Lower lobe of right lung (tissue), 2 donors: ENCODE measurements around the gene SPRY2. TPM values are rescaled to one million over a fixed set of nuclear protein-coding genes. Genes with fewer than 3 reads are reported as not detected.

Experiments
- ATAC-seq, 2 donors: fragments of 200-7000 bp; cut with Tn5 transposase; one replicate each; pipeline ENCODE4 v1.9.1; 2020 to 2022; ENCODE audit warnings: mild to moderate bottlenecking in 2 of 2, moderate library complexity in 2 of 2
- DNase-seq: peaks from one replicate; pipeline ENCODE4 v3.0.0-alpha.2; 2020
- H3K27ac ChIP-seq: fragments of 200-600 bp; one replicate; pipeline ENCODE4 v1.8.0; 2022
- H3K27me3 ChIP-seq: fragments of 200-600 bp; one replicate; pipeline ENCODE4 v1.8.0; 2022; ENCODE audit warnings: low read depth
- H3K36me3 ChIP-seq: fragments of 200-600 bp; one replicate; pipeline ENCODE4 v1.8.0; 2022; ENCODE audit warnings: mild to moderate bottlenecking
- H3K4me1 ChIP-seq: fragments of 200-600 bp; one replicate; pipeline ENCODE4 v1.8.0; 2022
- H3K4me3 ChIP-seq: fragments of 200-600 bp; one replicate; pipeline ENCODE4 v1.8.0; 2022; ENCODE audit warnings: mild to moderate bottlenecking
- H3K9me3 ChIP-seq: fragments of 200-600 bp; one replicate; pipeline ENCODE4 v1.8.0; 2022
- intact Hi-C: fragments of 100-400 bp; cut with DNase I; formaldehyde crosslinking; loops from one replicate; pipeline ENCODE4 v1.11.0; 2022
- total RNA-seq: library from RNA; stranded (reverse); fragmentation: NEBNext Ultra II Directional; extraction: Animal tissue kit (Norgen Biotek cat#: 25700); gene quantifications from one replicate; pipeline ENCODE4 v1.2.1, GENCODE V29; 2021
- TF ChIP-seq, protein P1 (sequence below): fragments of 200-600 bp; IDR thresholded peaks from one replicate; pipeline ENCODE4 v1.8.0; 2022; ENCODE audit warnings: antibody characterized with exemption, mild to moderate bottlenecking
- donor health status: DM: no; HTN: yes; CAD: no; lungs with severe emphysema.

Gene SPRY2
- total RNA-seq, 1 donor from 2014 or later, result 44.6 TPM

DNA sequence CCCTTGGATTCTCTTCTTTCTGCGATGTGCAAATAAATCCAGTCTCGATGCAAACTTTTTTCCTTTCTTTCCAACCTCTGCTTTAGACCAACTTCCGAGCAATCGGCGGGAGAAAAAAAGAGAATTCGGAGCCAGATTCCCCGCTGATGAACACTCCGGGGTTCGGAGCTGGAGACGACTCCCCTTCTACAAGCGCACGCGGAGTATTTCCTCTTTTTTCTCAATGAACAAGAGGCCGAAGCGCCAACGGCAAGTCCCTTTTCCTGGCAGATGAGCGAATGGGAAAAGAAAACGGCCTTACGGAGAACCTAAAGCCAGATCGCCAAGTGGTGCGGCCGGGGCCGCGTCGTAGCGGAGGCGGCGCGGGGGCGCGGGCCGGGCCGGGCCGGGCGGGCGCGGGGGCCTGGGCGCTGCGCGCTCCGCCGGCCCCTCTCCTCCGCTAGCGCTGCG lies 250 bp downstream of the SPRY2 start:
- peak; percentile 60 for DNase-seq
- peaks cover 12% of the 10 kb centered on the region for H3K36me3 ChIP-seq
- intact Hi-C loops, result no loop called here

DNA sequence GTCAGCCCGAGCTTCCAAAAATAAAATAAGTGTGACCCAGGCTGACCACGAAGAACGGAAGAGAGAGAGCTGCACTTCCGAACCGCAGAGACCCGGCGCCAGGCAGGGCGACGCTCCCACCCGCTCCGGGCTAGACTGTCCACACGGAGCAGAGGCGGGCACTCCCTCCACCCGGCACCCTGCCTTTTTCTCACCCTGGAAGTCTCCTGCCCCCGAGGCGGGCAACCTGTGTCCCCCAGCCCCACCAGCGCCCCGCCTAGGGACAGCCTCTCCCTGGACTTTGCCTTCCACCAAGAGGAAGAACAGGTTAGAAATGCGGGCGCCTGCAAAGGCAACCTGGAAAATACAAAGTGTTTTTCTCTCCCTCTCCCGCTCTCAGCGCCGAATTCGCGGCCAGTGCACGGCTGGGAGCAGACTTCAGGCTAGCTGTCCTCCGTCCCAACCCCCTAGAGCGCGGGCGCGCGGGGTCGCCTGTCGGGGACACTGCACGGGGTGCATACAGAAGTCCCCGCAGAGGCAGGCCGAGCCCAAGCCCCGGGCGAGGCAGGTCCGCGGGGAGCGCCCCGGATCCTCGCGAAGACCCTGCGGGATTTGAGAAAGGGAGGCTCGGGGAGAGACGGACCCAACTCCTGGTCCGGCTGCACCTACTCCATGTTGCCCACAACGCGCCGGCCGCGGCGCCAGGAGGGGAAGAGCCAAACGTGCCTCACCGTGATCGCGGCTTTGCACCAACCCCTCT lies 845 bp downstream of the SPRY2 start:
- ATAC-seq (peak; percentile 33 to 47), DNase-seq (peak; percentile 69)
- Histone ChIP-seq H3K9me3 (no peaks in the 10 kb centered on the region), H3K27me3 (no peaks in the 10 kb centered on the region), H3K4me3 (peak overlapping the region; percentile 73), H3K36me3 (peaks cover 12% of the 10 kb centered on the region), H3K4me1 (peaks cover 37% of the 10 kb centered on the region), H3K27ac (peak overlapping the region; percentile 98)
- intact Hi-C loops, result loop anchor here (10.0 kb wide), 1 partner anchor 565 kb away; no protein-coding TSS in a partner anchor
- TF ChIP-seq, protein P1, sequence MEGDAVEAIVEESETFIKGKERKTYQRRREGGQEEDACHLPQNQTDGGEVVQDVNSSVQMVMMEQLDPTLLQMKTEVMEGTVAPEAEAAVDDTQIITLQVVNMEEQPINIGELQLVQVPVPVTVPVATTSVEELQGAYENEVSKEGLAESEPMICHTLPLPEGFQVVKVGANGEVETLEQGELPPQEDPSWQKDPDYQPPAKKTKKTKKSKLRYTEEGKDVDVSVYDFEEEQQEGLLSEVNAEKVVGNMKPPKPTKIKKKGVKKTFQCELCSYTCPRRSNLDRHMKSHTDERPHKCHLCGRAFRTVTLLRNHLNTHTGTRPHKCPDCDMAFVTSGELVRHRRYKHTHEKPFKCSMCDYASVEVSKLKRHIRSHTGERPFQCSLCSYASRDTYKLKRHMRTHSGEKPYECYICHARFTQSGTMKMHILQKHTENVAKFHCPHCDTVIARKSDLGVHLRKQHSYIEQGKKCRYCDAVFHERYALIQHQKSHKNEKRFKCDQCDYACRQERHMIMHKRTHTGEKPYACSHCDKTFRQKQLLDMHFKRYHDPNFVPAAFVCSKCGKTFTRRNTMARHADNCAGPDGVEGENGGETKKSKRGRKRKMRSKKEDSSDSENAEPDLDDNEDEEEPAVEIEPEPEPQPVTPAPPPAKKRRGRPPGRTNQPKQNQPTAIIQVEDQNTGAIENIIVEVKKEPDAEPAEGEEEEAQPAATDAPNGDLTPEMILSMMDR, result no peak

More for the DNA sequence above, 250 bp downstream of the SPRY2 start:
- peak overlapping the region; percentile 98 for H3K27ac ChIP-seq
- H3K4me1 ChIP-seq, result peaks cover 35% of the 10 kb centered on the region
- no peaks in the 10 kb centered on the region for H3K9me3 ChIP-seq
- H3K27me3 ChIP-seq, result no peaks in the 10 kb centered on the region
- H3K4me3 ChIP-seq, result peak overlapping the region; percentile 73
- peak in 1 of 2 donors; percentile 58 for ATAC-seq
- TF ChIP-seq, protein P1, result no peak

DNA sequence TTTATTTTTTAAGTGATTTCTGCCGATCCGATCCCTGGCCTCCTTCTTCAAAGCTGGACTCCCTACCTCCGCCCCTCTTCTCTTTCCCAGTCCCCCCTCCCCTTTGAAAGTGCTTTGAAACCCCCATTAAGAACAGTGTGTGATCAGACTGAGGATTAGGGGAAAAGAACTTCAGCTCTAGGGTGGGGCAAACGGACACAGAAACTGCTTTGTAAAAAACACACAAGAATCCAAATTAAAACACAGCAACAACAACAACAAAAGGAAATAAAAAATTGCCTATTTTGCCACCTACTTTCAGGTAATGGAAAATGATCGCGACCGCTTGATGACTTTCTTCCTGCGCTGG lies 1.4 kb downstream of the SPRY2 start:
- ATAC-seq (no peak), DNase-seq (no peak)
- no peaks in the 10 kb centered on the region for H3K27me3 ChIP-seq
- peaks cover 12% of the 10 kb centered on the region for H3K36me3 ChIP-seq
- peaks cover 43% of the 10 kb centered on the region for H3K4me1 ChIP-seq
- H3K27ac ChIP-seq, result peak overlapping the region; percentile 98
- TF ChIP-seq, protein P1, result no peak
- no peaks in the 10 kb centered on the region for H3K9me3 ChIP-seq
- peak overlapping the region; percentile 73 for H3K4me3 ChIP-seq
- intact Hi-C loops, result loop anchor here (10.0 kb wide), 1 partner anchor 565 kb away; no protein-coding TSS in a partner anchor

DNA sequence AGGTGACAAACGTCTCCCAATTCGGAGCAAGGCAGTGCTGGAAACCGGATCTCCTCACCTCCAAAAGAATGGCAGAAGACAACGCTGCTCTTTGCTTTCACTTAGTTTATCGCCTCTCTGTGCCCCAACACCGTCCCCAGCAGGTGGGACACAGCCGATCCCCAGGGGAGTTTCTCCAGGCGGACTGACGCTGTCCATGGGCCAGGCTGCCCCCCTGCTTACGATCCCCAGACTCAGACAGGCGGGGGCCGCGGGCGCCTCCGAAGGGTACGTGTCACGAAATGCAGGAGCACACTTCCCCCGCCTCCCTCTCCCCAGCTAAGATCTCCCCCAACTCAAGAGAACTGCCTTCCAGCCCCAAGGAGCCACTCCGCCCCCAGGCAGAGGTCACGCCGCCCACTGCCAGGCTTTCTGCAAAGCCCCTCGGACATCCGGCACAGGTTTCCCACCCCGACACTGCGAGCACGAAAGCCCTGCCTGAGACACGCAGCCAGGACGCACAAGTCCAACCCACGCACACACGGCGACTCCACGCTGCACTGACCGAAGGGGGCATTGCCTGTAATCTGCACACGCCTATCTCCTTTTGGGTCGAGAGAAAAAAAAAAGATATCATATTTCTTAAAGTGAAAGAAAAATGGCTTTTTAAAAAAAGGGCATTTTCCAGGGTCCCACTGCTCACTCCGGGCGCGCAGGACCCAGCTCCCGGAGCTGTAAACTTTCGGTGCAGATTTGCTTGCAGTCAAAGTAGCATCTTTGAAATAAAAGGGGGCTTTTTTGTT lies 2.0 kb downstream of the SPRY2 start:
- Histone ChIP-seq H3K36me3 (peaks cover 12% of the 10 kb centered on the region), H3K9me3 (no peaks in the 10 kb centered on the region), H3K4me1 (peaks cover 47% of the 10 kb centered on the region), H3K4me3 (peak overlapping the region; percentile 73), H3K27ac (peak overlapping the region; percentile 98), H3K27me3 (no peaks in the 10 kb centered on the region)
- intact Hi-C loops, result loop anchor here (10.0 kb wide), 1 partner anchor 564 kb away; no protein-coding TSS in a partner anchor
- DNase-seq (peak; percentile 86), ATAC-seq (peak; percentile 48 to 57)
- TF ChIP-seq, protein P1, result peak; percentile 28

DNA sequence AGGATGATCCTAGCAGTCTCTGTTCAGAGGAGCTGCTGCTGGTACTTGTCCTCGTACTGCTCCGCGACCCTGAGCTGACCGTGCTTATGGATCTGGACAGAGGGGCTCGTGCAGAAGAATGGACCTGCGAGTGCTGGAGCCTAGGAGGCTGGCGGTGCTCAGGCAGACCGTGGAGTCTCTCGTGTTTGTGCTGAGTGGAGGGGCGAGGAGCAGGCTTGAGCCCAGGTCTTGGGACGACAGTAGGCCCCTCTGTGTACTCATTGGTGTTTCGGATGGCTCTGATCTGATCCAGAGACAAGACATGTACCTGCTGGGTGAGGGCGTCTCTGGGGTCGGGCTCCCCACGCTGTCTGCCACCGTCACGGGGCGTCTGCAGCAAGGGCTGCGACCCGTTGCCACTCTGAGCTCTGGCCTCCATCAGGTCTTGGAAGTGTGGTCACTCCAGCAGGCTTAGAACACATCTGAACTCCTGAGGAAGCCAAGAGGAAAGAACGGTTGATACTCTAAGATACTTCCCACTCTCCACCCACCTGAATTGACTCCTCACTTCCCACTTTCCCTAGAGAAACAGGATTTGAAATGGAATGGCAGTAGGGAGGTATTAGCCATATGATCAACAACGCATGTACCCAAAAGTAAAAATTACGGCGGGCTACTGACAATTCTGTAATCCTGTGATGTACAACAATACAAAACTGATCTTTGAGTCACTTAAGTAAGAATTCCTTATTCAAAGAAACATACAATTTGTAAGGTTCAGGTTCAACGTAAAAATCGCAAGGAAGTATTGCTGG lies 3.4 kb downstream of the SPRY2 start:
- H3K9me3 ChIP-seq, result no peaks in the 10 kb centered on the region
- H3K4me1 ChIP-seq, result peaks cover 37% of the 10 kb centered on the region
- peaks cover 17% of the 10 kb centered on the region for H3K36me3 ChIP-seq
- no peak for DNase-seq
- TF ChIP-seq, protein P1, result no peak
- ATAC-seq, result no peak
- intact Hi-C loops, result loop anchor here (10.0 kb wide), 1 partner anchor 563 kb away; no protein-coding TSS in a partner anchor
- H3K27me3 ChIP-seq, result no peaks in the 10 kb centered on the region
- peak overlapping the region; percentile 98 for H3K27ac ChIP-seq
- H3K4me3 ChIP-seq, result peak overlapping the region; percentile 73
